HL-60 (cell line): Measurements from ENCODE around the gene RWDD2A.
"Not testable (repeated sequence)": the region's sequence is repeated elsewhere in the genome, so short reads cannot be mapped to it uniquely, and the experiment has no call there.

Source experiments
- DNase-seq, 2 experiments: peaks; one replicate each; pipeline ENCODE4 v3.0.0-alpha.2; 2010 to 2020; ENCODE audit warnings: low read depth in 1 of 2, low spot score in 1 of 2
- H3K27ac ChIP-seq: fragments of 250-450 bp; sonication (Bioruptor Pico); replicated peaks from 2 replicates; pipeline ENCODE4 v1.5.1; 2020; ENCODE audit warnings: mild to moderate bottlenecking, moderate library complexity
- H3K27me3 ChIP-seq: fragments of 250-450 bp; sonication (Bioruptor Pico); 2 replicates; pipeline ENCODE4 v1.5.1; 2021; ENCODE audit warnings: mild to moderate bottlenecking, moderate library complexity; ENCODE audit not compliant: insufficient read depth, poor library complexity, severe bottlenecking
- H3K4me3 ChIP-seq: replicated peaks from 2 replicates; pipeline ENCODE4 v1.5.1; 2011; ENCODE audit warnings: mild to moderate bottlenecking, control low read depth, low read length; ENCODE audit not compliant: insufficient read depth
- CTCF ChIP-seq: IDR thresholded peaks from one replicate; pipeline ENCODE4 v1.5.1; 2011; ENCODE audit warnings: low read length, control low read depth, inconsistent platforms; ENCODE audit not compliant: insufficient read depth
- GABPA ChIP-seq: IDR thresholded peaks from 2 replicates; pipeline ENCODE4 v1.6.1; 2012; ENCODE audit warnings: low read depth
- POLR2AphosphoS5 ChIP-seq: IDR thresholded peaks from 2 replicates; pipeline ENCODE4 v1.6.1; 2012; ENCODE audit warnings: low read depth
- REST ChIP-seq: IDR thresholded peaks from 2 replicates; pipeline ENCODE4 v1.6.1; 2012; ENCODE audit warnings: low read depth; ENCODE audit not compliant: insufficient replicate concordance
- SPI1 ChIP-seq: IDR thresholded peaks from 2 replicates; pipeline ENCODE4 v1.6.1; 2012; ENCODE audit warnings: low read depth, mild to moderate bottlenecking, borderline replicate concordance

The RWDD2A gene

GRCh38 chr6:83185096-83185495, 8.1 kb upstream of the RWDD2A start:
- H3K27me3 ChIP-seq, result no peaks in the 10 kb centered on the region
- no peak for DNase-seq
- H3K4me3 ChIP-seq, result no peak overlapping the region
- no peak overlapping the region for H3K27ac ChIP-seq
- TF ChIP-seq POLR2AphosphoS5 (no peak), GABPA (no peak), CTCF (no peak), SPI1 (no peak), REST (no peak)

- no peak for DNase-seq
- Histone ChIP-seq H3K27ac (no peak overlapping the region), H3K27me3 (no peaks in the 10 kb centered on the region), H3K4me3 (no peak overlapping the region)
- no peak for TF ChIP-seq SPI1
- TF ChIP-seq REST, result no peak
- no peak for TF ChIP-seq CTCF
- TF ChIP-seq POLR2AphosphoS5, result no peak
These were observed 4.7 kb upstream of the RWDD2A start for GRCh38 chr6:83188501-83188900.

GRCh38 chr6:83190626-83191025, 2.5 kb upstream of the RWDD2A start:
- TF ChIP-seq CTCF (no peak), POLR2AphosphoS5 (no peak), GABPA (no peak), REST (no peak), SPI1 (no peak)
- Histone ChIP-seq H3K27ac (no peak overlapping the region), H3K27me3 (no peaks in the 10 kb centered on the region), H3K4me3 (no peak overlapping the region)
- no peak for DNase-seq

GRCh38 chr6:83191974-83192373, 1.2 kb upstream of the RWDD2A start:
- peak overlapping the region; percentile 79 for H3K4me3 ChIP-seq
- not testable (repeated sequence) for H3K27me3 ChIP-seq, DNase-seq, H3K27ac ChIP-seq
